ENCODE results near the gene GTF2A1L. TPM values are rescaled to one million over a fixed set of nuclear protein-coding genes. Genes with fewer than 3 reads are reported as not detected.

Gene GTF2A1L
- total and polyA plus RNA-seq, 10 of the 15 experiments (the other 5 are each of a cell fraction or from before 2014, with no cell fraction given), result not detected

DNA sequence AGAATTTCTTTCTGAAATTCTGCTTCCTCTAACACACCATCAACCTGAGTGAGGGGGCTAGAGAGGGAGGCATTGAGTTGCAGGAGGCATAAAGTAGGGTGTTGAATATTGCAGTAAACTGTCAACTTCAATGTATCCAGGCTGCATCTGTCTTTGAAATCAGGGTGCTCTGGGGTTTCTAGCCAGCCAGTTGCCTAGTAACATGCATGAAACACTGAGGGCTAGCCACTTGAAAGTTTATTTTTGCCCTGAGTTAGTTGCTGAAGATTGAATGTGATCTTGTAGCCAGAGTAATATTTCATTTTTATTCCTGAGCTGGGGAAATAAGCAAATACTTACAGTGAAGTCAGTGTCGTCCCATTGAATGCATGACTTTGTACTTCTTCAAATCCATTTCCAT, 96.0 kb downstream of the GTF2A1L start:
- H3K4me1 ChIP-seq (ENCODE audit: control insufficient read depth, insufficient read depth, low read length), result no peaks in the 10 kb centered on the region
- DNase-seq (ENCODE audit: low read depth, low spot score) (no peak), FAIRE-seq (no peak), ATAC-seq (no peak)
- BruUV-seq (replicated peaks), result no TSS peak
- no peaks in the 10 kb centered on the region for H3K9me3 ChIP-seq (replicated peaks; ENCODE audit: control insufficient read depth, insufficient read depth, low read length)
- POLR2A ChIA-PET, result no interaction called here
- no peak overlapping the region for H3K4me2 ChIP-seq (ENCODE audit: control insufficient read depth, insufficient read depth)
- H2AFZ ChIP-seq (ENCODE audit: control insufficient read depth, low read depth, low read length), result no peak overlapping the region
- intact Hi-C loops (cut with micrococcal nuclease; ENCODE audit: unreplicated experiment) (no loop called here), in situ Hi-C loops (cut with MboI) (no loop called here)
- H4K20me1 ChIP-seq (ENCODE audit: control insufficient read depth, insufficient read depth), result no peaks in the 10 kb centered on the region
- no peak overlapping the region for H3K27ac ChIP-seq (ENCODE audit: control insufficient read depth, insufficient read depth)
- SMC1A ChIA-PET (ENCODE audit: uncharacterized antibody, unreplicated experiment), result no interaction called here
- no peaks in the 10 kb centered on the region; a peak in 1 of 4 replicates for H3K27me3 ChIP-seq (replicated peaks in 1 of 2; ENCODE audit: control insufficient read depth in 2 of 2, insufficient read depth in 2 of 2, low read length in 1 of 2)
- H3K4me3 ChIP-seq, result no peak overlapping the region
- WGBS (ENCODE audit: insufficient coverage, insufficient replicate concordance, low lambda C conversion rate, missing lambda C conversion rate), result 31% methylated on average over 1 of the region's 1 CpG
- CTCF ChIA-PET, result no interaction called here
- no peak overlapping the region for H3K9ac ChIP-seq (ENCODE audit: control insufficient read depth, insufficient read depth, low read length)
- RAD21 ChIA-PET (ENCODE audit: unreplicated experiment), result no interaction called here
- no peaks in the 10 kb centered on the region for H3K36me3 ChIP-seq (ENCODE audit: control insufficient read depth in 2 of 2, insufficient read depth in 2 of 2, low read length in 1 of 2)
- no peaks in the 10 kb centered on the region for H3K79me2 ChIP-seq (ENCODE audit: control insufficient read depth, insufficient read depth, low read length)
- TF ChIP-seq TARDBP (IDR thresholded peaks at IDR 0.05; ENCODE audit: borderline replicate concordance), result no peak
- TF ChIP-seq, protein P1, sequence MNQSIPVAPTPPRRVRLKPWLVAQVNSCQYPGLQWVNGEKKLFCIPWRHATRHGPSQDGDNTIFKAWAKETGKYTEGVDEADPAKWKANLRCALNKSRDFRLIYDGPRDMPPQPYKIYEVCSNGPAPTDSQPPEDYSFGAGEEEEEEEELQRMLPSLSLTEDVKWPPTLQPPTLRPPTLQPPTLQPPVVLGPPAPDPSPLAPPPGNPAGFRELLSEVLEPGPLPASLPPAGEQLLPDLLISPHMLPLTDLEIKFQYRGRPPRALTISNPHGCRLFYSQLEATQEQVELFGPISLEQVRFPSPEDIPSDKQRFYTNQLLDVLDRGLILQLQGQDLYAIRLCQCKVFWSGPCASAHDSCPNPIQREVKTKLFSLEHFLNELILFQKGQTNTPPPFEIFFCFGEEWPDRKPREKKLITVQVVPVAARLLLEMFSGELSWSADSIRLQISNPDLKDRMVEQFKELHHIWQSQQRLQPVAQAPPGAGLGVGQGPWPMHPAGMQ (IDR thresholded peaks at IDR 0.05; ENCODE audit: borderline replicate concordance), result no peak
- TF ChIP-seq, protein P2, sequence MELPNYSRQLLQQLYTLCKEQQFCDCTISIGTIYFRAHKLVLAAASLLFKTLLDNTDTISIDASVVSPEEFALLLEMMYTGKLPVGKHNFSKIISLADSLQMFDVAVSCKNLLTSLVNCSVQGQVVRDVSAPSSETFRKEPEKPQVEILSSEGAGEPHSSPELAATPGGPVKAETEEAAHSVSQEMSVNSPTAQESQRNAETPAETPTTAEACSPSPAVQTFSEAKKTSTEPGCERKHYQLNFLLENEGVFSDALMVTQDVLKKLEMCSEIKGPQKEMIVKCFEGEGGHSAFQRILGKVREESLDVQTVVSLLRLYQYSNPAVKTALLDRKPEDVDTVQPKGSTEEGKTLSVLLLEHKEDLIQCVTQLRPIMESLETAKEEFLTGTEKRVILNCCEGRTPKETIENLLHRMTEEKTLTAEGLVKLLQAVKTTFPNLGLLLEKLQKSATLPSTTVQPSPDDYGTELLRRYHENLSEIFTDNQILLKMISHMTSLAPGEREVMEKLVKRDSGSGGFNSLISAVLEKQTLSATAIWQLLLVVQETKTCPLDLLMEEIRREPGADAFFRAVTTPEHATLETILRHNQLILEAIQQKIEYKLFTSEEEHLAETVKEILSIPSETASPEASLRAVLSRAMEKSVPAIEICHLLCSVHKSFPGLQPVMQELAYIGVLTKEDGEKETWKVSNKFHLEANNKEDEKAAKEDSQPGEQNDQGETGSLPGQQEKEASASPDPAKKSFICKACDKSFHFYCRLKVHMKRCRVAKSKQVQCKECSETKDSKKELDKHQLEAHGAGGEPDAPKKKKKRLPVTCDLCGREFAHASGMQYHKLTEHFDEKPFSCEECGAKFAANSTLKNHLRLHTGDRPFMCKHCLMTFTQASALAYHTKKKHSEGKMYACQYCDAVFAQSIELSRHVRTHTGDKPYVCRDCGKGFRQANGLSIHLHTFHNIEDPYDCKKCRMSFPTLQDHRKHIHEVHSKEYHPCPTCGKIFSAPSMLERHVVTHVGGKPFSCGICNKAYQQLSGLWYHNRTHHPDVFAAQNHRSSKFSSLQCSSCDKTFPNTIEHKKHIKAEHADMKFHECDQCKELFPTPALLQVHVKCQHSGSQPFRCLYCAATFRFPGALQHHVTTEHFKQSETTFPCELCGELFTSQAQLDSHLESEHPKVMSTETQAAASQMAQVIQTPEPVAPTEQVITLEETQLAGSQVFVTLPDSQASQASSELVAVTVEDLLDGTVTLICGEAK (IDR thresholded peaks at IDR 0.05; ENCODE audit: borderline replicate concordance), result no peak
- no peak for TF ChIP-seq MXI1 (IDR thresholded peaks at IDR 0.05; ENCODE audit: low read depth, low read length)
- TF ChIP-seq SMC3 (IDR thresholded peaks at IDR 0.05; ENCODE audit: borderline replicate concordance, low read length), result no peak
- TF ChIP-seq NRF1 (conservative IDR thresholded peaks at IDR 0.05; ENCODE audit: low read depth, low read length), result no peak
- no peak for TF ChIP-seq CEBPB (IDR thresholded peaks at IDR 0.05; ENCODE audit: borderline replicate concordance in 1 of 2, low read depth in 2 of 2, low read length in 2 of 2)
- TF ChIP-seq MTA2 (IDR thresholded peaks at IDR 0.05; ENCODE audit: low read depth), result no peak
- TF ChIP-seq, protein P3, sequence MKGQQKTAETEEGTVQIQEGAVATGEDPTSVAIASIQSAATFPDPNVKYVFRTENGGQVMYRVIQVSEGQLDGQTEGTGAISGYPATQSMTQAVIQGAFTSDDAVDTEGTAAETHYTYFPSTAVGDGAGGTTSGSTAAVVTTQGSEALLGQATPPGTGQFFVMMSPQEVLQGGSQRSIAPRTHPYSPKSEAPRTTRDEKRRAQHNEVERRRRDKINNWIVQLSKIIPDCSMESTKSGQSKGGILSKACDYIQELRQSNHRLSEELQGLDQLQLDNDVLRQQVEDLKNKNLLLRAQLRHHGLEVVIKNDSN (IDR thresholded peaks at IDR 0.05; ENCODE audit: borderline replicate concordance, extremely low read length, insufficient read depth, low read depth, low read length), result no peak
- TF ChIP-seq EED (IDR thresholded peaks at IDR 0.05; ENCODE audit: low read depth), result no peak
- TF ChIP-seq, protein P4, sequence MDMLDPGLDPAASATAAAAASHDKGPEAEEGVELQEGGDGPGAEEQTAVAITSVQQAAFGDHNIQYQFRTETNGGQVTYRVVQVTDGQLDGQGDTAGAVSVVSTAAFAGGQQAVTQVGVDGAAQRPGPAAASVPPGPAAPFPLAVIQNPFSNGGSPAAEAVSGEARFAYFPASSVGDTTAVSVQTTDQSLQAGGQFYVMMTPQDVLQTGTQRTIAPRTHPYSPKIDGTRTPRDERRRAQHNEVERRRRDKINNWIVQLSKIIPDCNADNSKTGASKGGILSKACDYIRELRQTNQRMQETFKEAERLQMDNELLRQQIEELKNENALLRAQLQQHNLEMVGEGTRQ (IDR thresholded peaks at IDR 0.05; ENCODE audit: borderline replicate concordance, low read depth, low read length), result no peak
- no peak for TF ChIP-seq MYC (IDR thresholded peaks at IDR 0.05; ENCODE audit: insufficient read depth, insufficient read length, insufficient replicate concordance, low read length, severe bottlenecking)
- TF ChIP-seq CHD2 (IDR thresholded peaks at IDR 0.05; ENCODE audit: borderline replicate concordance, low read depth, low read length), result no peak
- TF ChIP-seq, protein P5, sequence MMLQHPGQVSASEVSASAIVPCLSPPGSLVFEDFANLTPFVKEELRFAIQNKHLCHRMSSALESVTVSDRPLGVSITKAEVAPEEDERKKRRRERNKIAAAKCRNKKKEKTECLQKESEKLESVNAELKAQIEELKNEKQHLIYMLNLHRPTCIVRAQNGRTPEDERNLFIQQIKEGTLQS (IDR thresholded peaks at IDR 0.05; ENCODE audit: borderline replicate concordance, extremely low read depth, low read depth, low read length), result no peak
- no peak for TF ChIP-seq CBX5 (IDR thresholded peaks at IDR 0.05; ENCODE audit: low read depth)
- no peak for TF ChIP-seq POLR2AphosphoS5 (IDR thresholded peaks at IDR 0.05; ENCODE audit: low read length)
- no peak for TF ChIP-seq POLR2AphosphoS2 (IDR thresholded peaks at IDR 0.05; ENCODE audit: low read depth, low read length)
